A549 treated with AZD9567 at 1 μM for 4 hours (cell line): ENCODE measurements around the gene GREM1. TPM values are rescaled to one million over a fixed set of nuclear protein-coding genes. Genes with fewer than 3 reads are reported as not detected.

Experiments
- total RNA-seq: library from RNA; stranded (reverse); fragments of 200-300 nt; extraction: Qiagen RNA extraction; gene quantifications from 5 replicates; pipeline ENCODE4 v1.2.3, GENCODE V29; 2022; ENCODE audit not compliant: insufficient read depth

GREM1 gene
- 2.8 to 5.2 TPM (median 3.8 TPM) in 5 replicates for total RNA-seq

DNA sequence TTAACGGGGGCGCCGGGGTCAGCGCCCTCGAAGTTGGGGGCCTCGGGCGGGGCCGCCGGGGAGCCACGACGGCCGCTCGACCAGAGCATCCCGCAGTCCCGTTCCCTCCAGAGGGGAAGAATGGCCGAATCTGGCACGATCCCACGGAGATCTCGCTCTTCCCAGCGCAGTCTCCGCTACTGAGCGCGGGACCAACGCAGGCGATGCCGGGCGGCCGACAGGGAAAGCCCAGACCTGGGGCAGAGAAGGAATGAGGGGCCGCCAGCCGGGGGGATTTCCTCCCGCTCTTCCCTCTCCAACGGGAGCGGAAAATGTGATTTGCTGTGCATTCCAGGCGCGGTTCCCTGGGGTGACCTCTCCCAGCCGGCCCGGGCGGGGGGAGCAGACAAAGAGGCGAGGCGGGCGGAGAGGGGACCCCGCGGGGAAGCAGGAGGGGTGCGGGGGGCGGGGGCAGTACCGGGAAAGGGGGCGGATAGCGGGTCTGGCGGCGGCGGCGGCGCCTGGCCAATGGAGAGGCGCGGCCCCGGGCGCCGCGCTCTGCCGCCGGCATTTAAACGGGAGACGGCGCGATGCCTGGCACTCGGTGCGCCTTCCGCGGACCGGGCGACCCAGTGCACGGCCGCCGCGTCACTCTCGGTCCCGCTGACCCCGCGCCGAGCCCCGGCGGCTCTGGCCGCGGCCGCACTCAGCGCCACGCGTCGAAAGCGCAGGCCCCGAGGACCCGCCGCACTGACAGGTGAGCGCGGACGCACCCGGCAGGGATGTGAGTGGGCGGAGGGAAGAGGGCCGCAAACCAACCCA, at the start of gene GREM1:
Gene GREM1 (plus strand): TSS at position 579 of the 801 bp plus-strand sequence. CDS start 12,687 bp downstream, outside the sequence.

Other genes starting within 250 kb of the GREM1 start
- 1.3 to 2.2 TPM (median 1.9 TPM) in 5 replicates for gene GOLGA8N, start 124.5 kb upstream of the GREM1 start, total RNA-seq
- 62.2 to 116 TPM (median 69.6 TPM) in 5 replicates for gene ARHGAP11A, start 102.5 kb upstream of the GREM1 start, total RNA-seq
- gene SCG5, start 76.3 kb upstream of the GREM1 start, total RNA-seq: 1.4 to 2.7 TPM (median 1.6 TPM) in 5 replicates